Muscle layer of duodenum (tissue), 2 donors: ENCODE results near the gene SH2B3.

Source experiments
- H3K27ac ChIP-seq: one replicate; pipeline ENCODE4 v1.7.0; 2013; ENCODE audit warnings: mild to moderate bottlenecking, low read length
- H3K27me3 ChIP-seq: one replicate; pipeline ENCODE4 v1.7.0; 2013; ENCODE audit warnings: low read depth, mild to moderate bottlenecking, control low read depth, low read length
- H3K36me3 ChIP-seq, 2 donors: one replicate each; pipeline ENCODE4 v1.7.0; 2013; ENCODE audit warnings: low read length in 2 of 2, control low read depth in 1 of 2, mild to moderate bottlenecking in 1 of 2; ENCODE audit not compliant: insufficient read depth in 2 of 2, control insufficient read depth in 1 of 2
- H3K4me1 ChIP-seq, 2 donors: one replicate each; pipeline ENCODE4 v1.7.0; 2013; ENCODE audit warnings: low read length in 2 of 2, mild to moderate bottlenecking in 2 of 2, control low read depth in 1 of 2, moderate library complexity in 1 of 2; ENCODE audit not compliant: insufficient read depth in 2 of 2, control insufficient read depth in 1 of 2
- H3K4me3 ChIP-seq, 2 donors: one replicate each; pipeline ENCODE4 v1.7.0; 2013; ENCODE audit warnings: low read length in 2 of 2, low read depth in 1 of 2, mild to moderate bottlenecking in 1 of 2
- H3K9me3 ChIP-seq, 2 donors: one replicate each; pipeline ENCODE4 v1.7.0; 2013; ENCODE audit warnings: low read length in 2 of 2, control low read depth in 1 of 2, mild to moderate bottlenecking in 1 of 2; ENCODE audit not compliant: control insufficient read depth in 1 of 2
- donor health status: healthy.

SH2B3 gene

GRCh38 chr12:111405859-111406473 is at the start of gene SH2B3:
Gene SH2B3 (plus strand): TSS chr12:111405923. CDS start chr12:111418146, 12,223 bp downstream.
- Histone ChIP-seq H3K36me3 (peaks cover 0 to 8% of the 10 kb centered on the region in 2 donors), H3K27me3 (no peaks in the 10 kb centered on the region), H3K27ac (peak within 1 kb of the TSS; percentile 65), H3K9me3 (no peaks in the 10 kb centered on the region), H3K4me1 (peaks cover 20 to 62% of the 10 kb centered on the region in 2 donors), H3K4me3 (peak within 1 kb of the TSS; percentile 66 to 96)

GRCh38 chr12:111359231-111359913 is 46.4 kb upstream of the SH2B3 start:
- Histone ChIP-seq H3K27me3 (no peaks in the 10 kb centered on the region), H3K27ac (no peak overlapping the region), H3K4me1 (no peaks in the 10 kb centered on the region), H3K4me3 (no peak overlapping the region), H3K9me3 (no peaks in the 10 kb centered on the region), H3K36me3 (peaks cover 0 to 20% of the 10 kb centered on the region in 2 donors)

DNA sequence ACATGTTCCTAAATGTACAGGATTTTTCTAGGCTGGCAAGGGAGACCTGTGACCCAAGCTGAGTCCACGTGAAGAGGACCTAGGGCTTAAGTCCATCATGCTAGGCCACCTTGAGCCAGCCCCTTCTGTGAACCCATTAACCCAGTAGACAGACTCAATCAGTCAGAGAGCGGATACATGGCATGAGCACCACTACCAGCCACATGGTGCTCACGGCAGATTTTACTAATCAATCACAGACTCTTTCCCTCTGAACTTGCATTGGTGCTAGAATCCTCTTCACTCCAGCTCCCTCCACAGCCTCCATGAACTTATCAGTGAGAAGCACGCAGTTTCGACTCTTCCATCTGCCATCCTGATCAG is 45.8 kb upstream of the SH2B3 start:
- Histone ChIP-seq H3K36me3 (peaks cover 0 to 21% of the 10 kb centered on the region in 2 donors), H3K27me3 (no peaks in the 10 kb centered on the region), H3K9me3 (no peaks in the 10 kb centered on the region), H3K4me3 (no peak overlapping the region), H3K27ac (no peak overlapping the region), H3K4me1 (no peaks in the 10 kb centered on the region)

DNA sequence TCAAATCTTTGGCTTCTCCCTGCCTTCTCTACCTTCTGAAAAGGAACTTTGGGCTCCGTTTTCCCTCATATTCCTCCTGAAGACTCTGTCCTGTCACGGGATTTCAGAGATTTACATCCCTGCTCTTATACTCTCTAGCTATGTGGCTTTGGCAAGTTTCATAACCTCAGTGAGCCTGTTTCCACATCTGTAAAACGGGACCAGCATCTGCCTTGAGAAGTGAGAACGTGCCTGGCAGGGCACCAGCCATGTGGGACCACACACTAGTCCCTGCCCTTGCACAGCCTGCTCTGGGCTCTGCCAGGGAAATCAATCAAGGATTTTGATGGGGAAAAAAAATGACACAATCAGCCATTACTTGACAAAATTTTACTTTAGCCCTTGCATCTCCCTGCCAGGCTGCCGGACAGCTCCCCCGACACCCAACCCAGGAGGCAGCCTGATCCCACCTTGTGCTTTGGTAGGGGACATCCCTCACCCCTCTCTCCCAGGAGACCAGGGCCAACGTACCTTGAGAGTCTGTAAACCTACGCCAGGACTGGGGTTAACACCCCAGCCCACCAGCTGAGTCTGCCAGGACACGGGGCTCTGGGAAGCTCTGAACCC is 45.3 kb upstream of the SH2B3 start:
- no peak overlapping the region for H3K27ac ChIP-seq
- no peak overlapping the region for H3K4me3 ChIP-seq
- H3K9me3 ChIP-seq = no peaks in the 10 kb centered on the region
- no peaks in the 10 kb centered on the region for H3K27me3 ChIP-seq
- no peaks in the 10 kb centered on the region for H3K4me1 ChIP-seq
- peaks cover 0 to 25% of the 10 kb centered on the region in 2 donors for H3K36me3 ChIP-seq

DNA sequence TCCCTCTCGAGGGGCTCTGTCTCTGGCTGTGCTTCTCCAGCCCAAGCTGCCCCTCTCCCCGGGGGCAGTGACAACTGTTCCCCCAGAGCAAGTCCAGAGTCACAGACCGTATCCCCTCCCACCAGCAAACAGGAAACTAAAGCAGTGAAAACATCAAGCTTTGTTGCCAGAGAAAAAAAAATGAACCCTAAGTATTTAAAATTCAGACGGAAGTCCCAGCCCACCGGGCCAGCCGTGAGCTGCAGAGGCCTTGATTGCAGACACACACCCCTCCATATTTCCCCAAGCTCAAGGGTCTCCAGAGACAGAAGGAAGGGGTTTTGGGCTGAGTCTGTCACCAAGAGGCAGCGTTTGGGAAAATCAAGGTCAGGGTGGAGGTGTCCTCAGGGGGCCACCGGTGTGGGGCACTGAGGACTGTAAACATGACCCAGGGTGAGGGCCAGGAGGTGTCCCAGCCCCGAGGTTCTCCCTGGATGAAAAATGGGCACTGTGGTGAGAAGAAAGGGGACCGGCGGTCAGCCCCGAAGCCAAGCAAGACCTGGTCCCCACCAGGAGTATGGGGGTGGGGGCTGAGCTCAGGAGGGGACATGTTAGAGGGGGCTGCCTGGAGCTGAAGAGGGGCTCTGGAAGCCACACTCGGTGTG is 44.5 kb upstream of the SH2B3 start:
- no peak overlapping the region for H3K4me3 ChIP-seq
- no peaks in the 10 kb centered on the region for H3K27me3 ChIP-seq
- H3K27ac ChIP-seq = no peak overlapping the region
- H3K36me3 ChIP-seq = peaks cover 0 to 30% of the 10 kb centered on the region in 2 donors
- no peaks in the 10 kb centered on the region for H3K9me3 ChIP-seq
- H3K4me1 ChIP-seq = no peaks in the 10 kb centered on the region

- Histone ChIP-seq H3K4me3 (no peak overlapping the region), H3K9me3 (no peaks in the 10 kb centered on the region), H3K27me3 (no peaks in the 10 kb centered on the region), H3K4me1 (no peaks in the 10 kb centered on the region), H3K27ac (no peak overlapping the region), H3K36me3 (peaks cover 0 to 30% of the 10 kb centered on the region in 2 donors)
These were observed 43.8 kb upstream of the SH2B3 start for GRCh38 chr12:111361717-111362576.

- no peak overlapping the region for H3K4me3 ChIP-seq
- no peak overlapping the region for H3K27ac ChIP-seq
- no peaks in the 10 kb centered on the region for H3K27me3 ChIP-seq
- peaks cover 0 to 30% of the 10 kb centered on the region in 2 donors for H3K36me3 ChIP-seq
- peaks cover 5 to 9% of the 10 kb centered on the region in 2 donors for H3K4me1 ChIP-seq
- H3K9me3 ChIP-seq = no peaks in the 10 kb centered on the region
These were observed 42.8 kb upstream of the SH2B3 start for GRCh38 chr12:111362687-111363475.

- Histone ChIP-seq H3K36me3 (peaks cover 0 to 30% of the 10 kb centered on the region in 2 donors), H3K4me1 (peaks cover 8 to 15% of the 10 kb centered on the region in 2 donors), H3K27me3 (no peaks in the 10 kb centered on the region), H3K9me3 (no peaks in the 10 kb centered on the region), H3K27ac (no peak overlapping the region), H3K4me3 (no peak overlapping the region)
These were observed 42.1 kb upstream of the SH2B3 start for GRCh38 chr12:111363578-111363977.

DNA sequence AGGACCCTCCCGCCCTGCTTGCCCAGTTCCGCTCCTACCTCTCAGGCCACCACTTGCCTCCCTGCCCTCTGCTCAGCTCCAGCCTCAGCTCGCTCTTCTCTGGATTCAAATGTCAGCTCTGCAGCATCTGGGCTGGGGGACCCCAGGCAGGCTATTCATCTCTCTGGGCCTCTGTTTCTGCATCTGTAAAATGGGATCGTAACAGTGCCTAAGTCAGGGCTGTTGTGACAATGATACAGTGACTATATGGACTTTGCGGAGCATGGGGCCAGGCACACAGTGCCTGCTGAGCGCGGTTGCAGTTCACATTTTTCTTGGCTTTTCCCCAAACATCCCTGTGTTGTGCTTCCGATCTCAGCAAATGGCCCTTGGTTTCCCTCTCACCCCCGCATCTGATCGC is 39.6 kb upstream of the SH2B3 start:
- no peak overlapping the region for H3K4me3 ChIP-seq
- H3K27me3 ChIP-seq = no peaks in the 10 kb centered on the region
- H3K36me3 ChIP-seq = peaks cover 0 to 30% of the 10 kb centered on the region in 2 donors

DNA sequence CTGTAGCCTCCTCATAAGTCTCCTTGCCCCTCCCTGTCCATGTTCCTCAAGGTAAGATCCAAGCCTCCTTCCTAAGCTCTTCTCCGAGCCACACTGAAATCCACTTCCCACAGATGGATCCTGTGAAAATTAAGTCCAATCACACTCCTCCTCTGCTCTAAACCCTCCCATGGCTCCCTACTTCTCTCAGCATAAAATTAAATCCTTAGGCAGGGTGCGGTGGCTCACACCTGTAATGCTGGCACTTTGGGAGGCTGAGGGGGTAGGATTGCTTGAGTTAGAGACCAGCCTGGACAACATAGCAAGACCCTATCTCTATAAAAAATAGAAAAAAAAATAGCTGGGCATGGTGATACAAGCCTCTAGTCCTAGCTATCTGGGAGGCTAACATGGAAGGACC is 39.1 kb upstream of the SH2B3 start:
- Histone ChIP-seq H3K4me3 (no peak overlapping the region), H3K9me3 (no peaks in the 10 kb centered on the region), H3K27ac (no peak overlapping the region), H3K27me3 (no peaks in the 10 kb centered on the region), H3K36me3 (peaks cover 0 to 30% of the 10 kb centered on the region in 2 donors), H3K4me1 (peaks cover 15 to 25% of the 10 kb centered on the region in 2 donors)

More for the DNA sequence above, 39.6 kb upstream of the SH2B3 start:
- H3K4me1 ChIP-seq = peaks cover 15 to 25% of the 10 kb centered on the region in 2 donors
- no peaks in the 10 kb centered on the region for H3K9me3 ChIP-seq
- no peak overlapping the region for H3K27ac ChIP-seq
